ENCODE measurements around the gene TBC1D9. TPM values are rescaled to one million over a fixed set of nuclear protein-coding genes. Genes with fewer than 3 reads are reported as not detected.

TBC1D9 gene
- total and polyA plus RNA-seq, 10 of the 15 experiments (the other 5 are each of a cell fraction or from before 2014, with no cell fraction given), result 0.87 to 14.9 (median 7.1) TPM

GRCh38 chr4:140626661-140627376, 129.4 kb downstream of the TBC1D9 start (continued):
- TF ChIP-seq IRF5 (IDR thresholded peaks at IDR 0.05; ENCODE audit: borderline replicate concordance), result no peak

- RAD21 ChIA-PET (ENCODE audit: unreplicated experiment), result no interaction called here
- ATAC-seq (no peak), FAIRE-seq (no peak), DNase-seq (ENCODE audit: low read depth, low spot score) (no peak)
- Histone ChIP-seq H3K79me2 (ENCODE audit: control insufficient read depth, insufficient read depth, low read length) (no peaks in the 10 kb centered on the region), H3K9ac (ENCODE audit: control insufficient read depth, insufficient read depth, low read length) (no peak overlapping the region), H3K27me3 (replicated peaks in 1 of 2; ENCODE audit: control insufficient read depth in 2 of 2, insufficient read depth in 2 of 2, low read length in 1 of 2) (no peaks in the 10 kb centered on the region), H3K4me2 (ENCODE audit: control insufficient read depth, insufficient read depth) (no peak overlapping the region), H3K36me3 (ENCODE audit: control insufficient read depth in 2 of 2, insufficient read depth in 2 of 2, low read length in 1 of 2) (no peaks in the 10 kb centered on the region; a peak in 1 of 4 replicates), H4K20me1 (ENCODE audit: control insufficient read depth, insufficient read depth) (no peaks in the 10 kb centered on the region), H3K27ac (ENCODE audit: control insufficient read depth, insufficient read depth) (no peak overlapping the region), H2AFZ (ENCODE audit: control insufficient read depth, low read depth, low read length) (no peak overlapping the region), H3K9me3 (replicated peaks; ENCODE audit: control insufficient read depth, insufficient read depth, low read length) (no peaks in the 10 kb centered on the region), H3K4me1 (ENCODE audit: control insufficient read depth, insufficient read depth, low read length) (no peaks in the 10 kb centered on the region), H3K4me3 (no peak overlapping the region)
- intact Hi-C loops (cut with micrococcal nuclease; ENCODE audit: unreplicated experiment), result no loop called here
- no peak for TF ChIP-seq ZNF217 (IDR thresholded peaks at IDR 0.05)
- TF ChIP-seq CUX1 (IDR thresholded peaks at IDR 0.05; ENCODE audit: insufficient replicate concordance, low read depth, low read length), result no peak
- TF ChIP-seq RAD51 (IDR thresholded peaks at IDR 0.05), result no peak
- TF ChIP-seq IRF3 (IDR thresholded peaks at IDR 0.05), result no peak
- no peak for TF ChIP-seq HDAC2 (IDR thresholded peaks at IDR 0.05)
- TF ChIP-seq TAF1 (IDR thresholded peaks at IDR 0.05; ENCODE audit: borderline replicate concordance, low read depth, low read length), result no peak
- TF ChIP-seq ZNF274 (IDR thresholded peaks at IDR 0.05; ENCODE audit: insufficient read depth, insufficient read length), result no peak
- TF ChIP-seq TARDBP (IDR thresholded peaks at IDR 0.05; ENCODE audit: borderline replicate concordance), result no peak
- TF ChIP-seq SIN3A (IDR thresholded peaks at IDR 0.05; ENCODE audit: low read depth, low read length), result no peak
- SMC1A ChIA-PET (ENCODE audit: uncharacterized antibody, unreplicated experiment), result no interaction called here
- in situ Hi-C loops (cut with MboI), result no loop called here
- POLR2A ChIA-PET, result no interaction called here
- BruUV-seq (replicated peaks), result no TSS peak
- 65% methylated on average over 30 of the region's 33 CpGs for WGBS (ENCODE audit: insufficient coverage, insufficient replicate concordance, low lambda C conversion rate, missing lambda C conversion rate)
- CTCF ChIA-PET, result no interaction called here
These were observed 133.7 kb downstream of the TBC1D9 start for GRCh38 chr4:140622333-140622958.
